NB4 (cell line): ENCODE data around the gene GARIN5A.
A peak's percentile ranks its signal among the peaks of the same experiment; 100 is the strongest.

Experiments used
- DNase-seq: peaks from one replicate; pipeline ENCODE4 v3.0.0; 2010; ENCODE audit warnings: low read depth
- H3K4me3 ChIP-seq: one replicate; pipeline ENCODE4 v1.5.1; 2011; ENCODE audit warnings: mild to moderate bottlenecking, low read depth, low read length, moderate library complexity
- MYC ChIP-seq: IDR thresholded peaks from 2 replicates; pipeline ENCODE4 v1.6.1; 2011; ENCODE audit warnings: low read depth, low read length
- POLR2A ChIP-seq: IDR thresholded peaks from 2 replicates; pipeline ENCODE4 v1.6.1; 2011; ENCODE audit warnings: mild to moderate bottlenecking; ENCODE audit not compliant: insufficient read length; ENCODE audit errors: extremely low read depth
- TF ChIP-seq, protein P1 (sequence below): IDR thresholded peaks from one replicate; pipeline ENCODE4 v1.5.1; 2012; ENCODE audit warnings: low read depth, low read length
- TF ChIP-seq, protein P2 (sequence below): IDR thresholded peaks from 2 replicates; pipeline ENCODE4 v1.6.1; 2011; ENCODE audit warnings: low read depth, low read length

Gene GARIN5A

GRCh38 chr19:50433201-50434180, 43.2 kb downstream of the GARIN5A start:
- TF ChIP-seq MYC (no peak), POLR2A (no peak)
- TF ChIP-seq, protein P1, sequence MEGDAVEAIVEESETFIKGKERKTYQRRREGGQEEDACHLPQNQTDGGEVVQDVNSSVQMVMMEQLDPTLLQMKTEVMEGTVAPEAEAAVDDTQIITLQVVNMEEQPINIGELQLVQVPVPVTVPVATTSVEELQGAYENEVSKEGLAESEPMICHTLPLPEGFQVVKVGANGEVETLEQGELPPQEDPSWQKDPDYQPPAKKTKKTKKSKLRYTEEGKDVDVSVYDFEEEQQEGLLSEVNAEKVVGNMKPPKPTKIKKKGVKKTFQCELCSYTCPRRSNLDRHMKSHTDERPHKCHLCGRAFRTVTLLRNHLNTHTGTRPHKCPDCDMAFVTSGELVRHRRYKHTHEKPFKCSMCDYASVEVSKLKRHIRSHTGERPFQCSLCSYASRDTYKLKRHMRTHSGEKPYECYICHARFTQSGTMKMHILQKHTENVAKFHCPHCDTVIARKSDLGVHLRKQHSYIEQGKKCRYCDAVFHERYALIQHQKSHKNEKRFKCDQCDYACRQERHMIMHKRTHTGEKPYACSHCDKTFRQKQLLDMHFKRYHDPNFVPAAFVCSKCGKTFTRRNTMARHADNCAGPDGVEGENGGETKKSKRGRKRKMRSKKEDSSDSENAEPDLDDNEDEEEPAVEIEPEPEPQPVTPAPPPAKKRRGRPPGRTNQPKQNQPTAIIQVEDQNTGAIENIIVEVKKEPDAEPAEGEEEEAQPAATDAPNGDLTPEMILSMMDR, result no peak
- TF ChIP-seq, protein P2, sequence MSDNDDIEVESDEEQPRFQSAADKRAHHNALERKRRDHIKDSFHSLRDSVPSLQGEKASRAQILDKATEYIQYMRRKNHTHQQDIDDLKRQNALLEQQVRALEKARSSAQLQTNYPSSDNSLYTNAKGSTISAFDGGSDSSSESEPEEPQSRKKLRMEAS, result no peak
- DNase-seq, result no peak
- no peak overlapping the region for H3K4me3 ChIP-seq

- H3K4me3 ChIP-seq, result peak within 1 kb of the TSS; percentile 59
- DNase-seq, result no peak
- TF ChIP-seq POLR2A (no peak), MYC (no peak)
- TF ChIP-seq, protein P1, result no peak
- TF ChIP-seq, protein P2, result no peak
These were observed 44.2 kb downstream of the GARIN5A start, which contains the start of gene MYBPC2 for GRCh38 chr19:50432221-50433028. TSS of gene MYBPC2 (plus strand) at chr19:50432892. CDS start at chr19:50432954, 62 bp downstream.

GRCh38 chr19:50431343-50432220, 45.1 kb downstream of the GARIN5A start:
- TF ChIP-seq, protein P1, result no peak
- TF ChIP-seq, protein P2, result peak; percentile 48; the same call in 1 of the 2 replicates
- no peak for TF ChIP-seq MYC
- TF ChIP-seq POLR2A, result peak; percentile 24
- peak; percentile 68 for DNase-seq
- H3K4me3 ChIP-seq, result peak overlapping the region; percentile 59

DNA sequence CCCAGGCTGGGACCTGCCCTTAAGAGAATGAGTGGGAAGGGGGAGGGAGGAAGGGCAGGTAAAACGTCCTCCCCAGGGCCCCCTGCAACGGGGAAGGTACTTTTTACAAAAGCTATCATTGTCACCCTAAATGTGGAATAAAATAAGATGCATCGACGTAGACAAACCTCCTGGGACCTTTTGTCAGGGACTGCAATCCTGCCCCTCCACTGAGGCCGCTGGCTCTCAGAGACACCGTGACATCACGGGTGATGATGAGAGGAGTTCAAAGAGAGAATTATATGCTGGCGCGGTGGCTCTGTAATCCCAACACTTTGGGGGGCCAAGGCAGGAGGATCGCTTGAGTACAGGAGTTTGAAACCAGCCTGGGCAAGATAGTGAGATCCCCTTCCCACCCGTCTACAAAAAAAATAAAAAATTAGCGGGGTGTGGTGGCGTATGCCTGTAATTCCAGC, 45.7 kb downstream of the GARIN5A start:
- no peak for DNase-seq
- TF ChIP-seq POLR2A (no peak), MYC (no peak)
- TF ChIP-seq, protein P1, result no peak
- TF ChIP-seq, protein P2, result no peak
- no peak overlapping the region for H3K4me3 ChIP-seq
